Loucy (cell line): ENCODE results near the gene SLC2A4RG.

ENCODE experiments used
- EZH2phosphoT487 ChIP-seq: fragments of 200-600 bp; IDR thresholded peaks from 2 replicates; pipeline ENCODE4 v1.6.1; 2018; ENCODE audit warnings: antibody characterized with exemption, mild to moderate bottlenecking, moderate library complexity, borderline replicate concordance
- TF ChIP-seq, protein P1 (sequence below): fragments of 200-600 bp; sonication (generic); conservative IDR thresholded peaks from 2 replicates; pipeline ENCODE4 v1.5.1; 2014; ENCODE audit warnings: mild to moderate bottlenecking, antibody characterized with exemption, low read length

DNA sequence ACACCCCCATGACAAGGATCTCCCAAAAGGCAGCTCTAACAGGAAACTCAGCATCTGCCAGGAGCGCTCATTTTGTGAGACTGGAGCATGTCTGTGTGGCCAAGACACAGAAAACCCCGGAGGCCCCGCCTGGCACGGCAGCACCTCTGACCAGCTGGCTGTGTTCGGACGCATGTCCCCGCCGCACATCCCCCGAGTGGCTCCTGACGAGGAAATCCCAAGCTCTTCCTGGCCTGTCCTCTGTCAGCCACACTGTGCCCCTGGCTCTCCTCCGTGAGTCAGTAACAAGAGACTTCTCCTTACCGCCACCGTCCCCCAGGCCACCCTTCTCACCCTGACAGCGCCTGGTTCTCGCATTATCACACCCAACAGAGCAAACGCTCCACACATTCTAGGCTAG is 14.4 kb downstream of the SLC2A4RG start:
- TF ChIP-seq, protein P1, sequence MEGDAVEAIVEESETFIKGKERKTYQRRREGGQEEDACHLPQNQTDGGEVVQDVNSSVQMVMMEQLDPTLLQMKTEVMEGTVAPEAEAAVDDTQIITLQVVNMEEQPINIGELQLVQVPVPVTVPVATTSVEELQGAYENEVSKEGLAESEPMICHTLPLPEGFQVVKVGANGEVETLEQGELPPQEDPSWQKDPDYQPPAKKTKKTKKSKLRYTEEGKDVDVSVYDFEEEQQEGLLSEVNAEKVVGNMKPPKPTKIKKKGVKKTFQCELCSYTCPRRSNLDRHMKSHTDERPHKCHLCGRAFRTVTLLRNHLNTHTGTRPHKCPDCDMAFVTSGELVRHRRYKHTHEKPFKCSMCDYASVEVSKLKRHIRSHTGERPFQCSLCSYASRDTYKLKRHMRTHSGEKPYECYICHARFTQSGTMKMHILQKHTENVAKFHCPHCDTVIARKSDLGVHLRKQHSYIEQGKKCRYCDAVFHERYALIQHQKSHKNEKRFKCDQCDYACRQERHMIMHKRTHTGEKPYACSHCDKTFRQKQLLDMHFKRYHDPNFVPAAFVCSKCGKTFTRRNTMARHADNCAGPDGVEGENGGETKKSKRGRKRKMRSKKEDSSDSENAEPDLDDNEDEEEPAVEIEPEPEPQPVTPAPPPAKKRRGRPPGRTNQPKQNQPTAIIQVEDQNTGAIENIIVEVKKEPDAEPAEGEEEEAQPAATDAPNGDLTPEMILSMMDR = no peak
- TF ChIP-seq EZH2phosphoT487 = no peak
